GM13976 (cell line): ENCODE results near the gene TJP3.
"Not testable (repeated sequence)": the region's sequence is repeated elsewhere in the genome, so short reads cannot be mapped to it uniquely, and the experiment has no call there.

ENCODE experiments used
- DNase-seq: peaks from one replicate; pipeline ENCODE4 v3.0.0; 2012; ENCODE audit warnings: low spot score
- CTCF ChIP-seq: IDR thresholded peaks from 2 replicates; pipeline ENCODE4 v1.5.1; 2012; ENCODE audit warnings: borderline replicate concordance, mild to moderate bottlenecking; ENCODE audit not compliant: insufficient read depth; ENCODE audit errors: extremely low read depth, missing control alignments, control extremely low read depth
- in situ Hi-C: fragments of 300-500 bp; cut with MboI; formaldehyde crosslinking; loops from one replicate; pipeline ENCODE4 v1.12.0; 2022; ENCODE audit warnings: low sequenced_read_pairs, mixed read lengths, inconsistent platforms; ENCODE audit not compliant: unreplicated experiment

TJP3 gene

GRCh38 chr19:3753631-3754410 is 45.6 kb downstream of the TJP3 start:
- in situ Hi-C loops, result no loop called here
- DNase-seq, result no peak
- no peak for TF ChIP-seq CTCF

- DNase-seq, in situ Hi-C loops: not testable (repeated sequence)
Observed at GRCh38 chr19:3757705-3758104, 49.5 kb downstream of the TJP3 start.

GRCh38 chr19:3758297-3758696 is 50.1 kb downstream of the TJP3 start:
- in situ Hi-C loops, DNase-seq: not testable (repeated sequence)

- TF ChIP-seq CTCF, result no peak
- DNase-seq, result no peak
- in situ Hi-C loops, result no loop called here
Observed at GRCh38 chr19:3759482-3760254, 51.5 kb downstream of the TJP3 start.

GRCh38 chr19:3760871-3761361 is 52.7 kb downstream of the TJP3 start:
- in situ Hi-C loops, result no loop called here
- no peak for DNase-seq

GRCh38 chr19:3761382-3762129 is 53.4 kb downstream of the TJP3 start, which contains the start of gene APBA3:
Gene APBA3 (minus strand): TSS chr19:3761692. CDS start chr19:3760264, 1,428 bp downstream.
- peak; percentile 98 for DNase-seq
- TF ChIP-seq CTCF, result peak; percentile 84
- in situ Hi-C loops, result no loop called here

More at GRCh38 chr19:3760871-3761361, 52.7 kb downstream of the TJP3 start:
- TF ChIP-seq CTCF, result no peak

- TF ChIP-seq CTCF, result no peak
- DNase-seq, result no peak
- in situ Hi-C loops, result no loop called here
Observed at GRCh38 chr19:3762130-3762473, 53.9 kb downstream of the TJP3 start.
